HG03378 (cell line): Measurements from ENCODE around the gene CSNK2B.

Source experiments
- ATAC-seq: cut with Tn5 transposase; IDR thresholded peaks from one replicate; pipeline ENCODE4 v1.9.1; 2021; ENCODE audit warnings: mild to moderate bottlenecking, moderate library complexity; ENCODE audit not compliant: unreplicated experiment

CSNK2B gene

DNA sequence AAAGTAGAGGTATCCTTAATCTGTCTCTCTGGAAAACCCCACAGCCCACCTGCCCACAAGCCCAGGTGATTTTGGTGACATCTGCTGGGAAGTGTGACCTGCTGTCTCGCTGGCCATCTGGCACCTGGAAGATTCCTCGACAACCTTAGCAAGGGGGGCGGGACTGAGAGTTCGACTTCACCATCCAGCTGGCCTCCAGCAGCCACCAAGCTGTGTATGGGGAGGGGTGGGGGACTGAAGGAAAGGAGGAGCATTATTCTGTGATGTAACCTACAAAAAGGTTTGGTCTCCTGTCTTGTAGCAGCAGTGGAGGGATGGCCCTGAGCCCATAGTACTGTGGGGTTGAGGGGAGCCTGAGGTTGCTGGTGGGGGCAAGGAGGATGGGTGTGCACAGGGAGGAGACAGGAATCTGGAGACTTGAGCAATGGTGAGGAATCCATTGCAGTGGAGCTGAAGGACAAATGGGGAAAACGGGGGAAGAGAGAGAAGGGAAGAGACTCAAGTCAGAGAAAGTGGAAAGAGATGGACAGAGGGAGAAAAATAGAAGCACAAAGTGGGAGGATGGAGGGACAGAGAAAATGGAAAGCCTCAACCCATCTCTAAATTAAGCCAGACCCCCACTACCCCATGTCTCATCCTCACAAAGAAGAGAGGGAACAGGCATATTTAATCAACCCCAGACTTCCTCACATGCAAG is 44.8 kb downstream of the CSNK2B start:
- ATAC-seq, result no peak

DNA sequence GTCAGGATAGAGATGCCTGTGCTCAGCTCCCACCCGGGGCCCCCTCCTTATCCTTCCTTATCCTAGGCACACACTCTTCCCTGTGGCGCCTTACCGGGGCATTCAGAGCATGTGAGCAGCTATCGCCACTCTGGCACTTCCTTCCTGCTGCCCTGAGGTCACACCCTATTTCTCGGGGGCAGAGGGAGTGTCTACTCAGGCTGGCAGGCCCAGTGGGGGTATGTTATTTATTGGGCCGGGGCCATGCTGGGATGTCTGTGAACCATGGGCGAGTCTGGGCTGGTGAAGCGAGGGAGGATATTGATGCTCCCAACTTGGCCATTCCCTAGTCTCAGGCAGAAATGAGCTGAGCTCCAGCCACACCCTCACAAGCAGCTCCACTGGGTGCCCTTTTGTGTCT is 45.4 kb downstream of the CSNK2B start:
- ATAC-seq, result no peak

DNA sequence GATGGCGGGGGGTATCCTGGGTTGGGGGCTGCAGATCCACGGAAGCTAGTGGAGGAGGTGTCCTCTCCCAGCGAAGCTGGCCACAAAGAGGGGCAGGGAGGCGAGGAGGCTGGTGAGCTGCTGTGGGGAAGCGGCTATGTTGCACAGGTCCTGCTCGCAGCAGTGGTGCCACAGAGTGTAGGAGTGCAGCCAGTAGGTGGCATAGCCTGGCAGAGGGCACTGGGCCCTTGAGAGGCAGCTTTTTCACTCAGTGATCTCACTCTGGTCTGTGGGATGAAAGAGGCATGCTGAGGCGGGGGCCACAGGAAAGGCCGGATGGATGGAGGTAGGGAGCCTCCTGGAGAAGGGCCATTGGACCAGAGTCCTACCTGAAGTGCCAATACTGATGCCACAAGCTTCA is 46.4 kb downstream of the CSNK2B start:
- no peak for ATAC-seq

DNA sequence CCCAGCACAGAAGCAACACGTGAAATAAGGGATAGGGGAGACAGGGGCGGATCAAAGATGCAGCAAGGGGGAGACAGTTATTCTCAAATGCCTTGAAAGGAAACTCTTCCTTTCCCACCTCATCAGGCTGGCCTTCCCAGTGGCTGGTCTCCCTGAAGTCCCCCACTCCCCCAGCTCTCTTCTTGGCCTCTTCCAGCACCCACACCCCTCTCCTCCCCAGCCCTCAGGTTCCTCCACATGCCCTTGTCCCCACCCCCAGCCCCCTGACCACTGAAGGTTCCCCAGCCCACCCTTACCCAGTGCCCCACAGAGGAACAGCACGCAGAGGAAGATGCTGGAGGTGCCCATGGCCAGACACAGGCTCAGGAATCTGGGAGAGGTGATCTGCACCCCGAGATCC is 47.6 kb downstream of the CSNK2B start:
- ATAC-seq, result no peak

DNA sequence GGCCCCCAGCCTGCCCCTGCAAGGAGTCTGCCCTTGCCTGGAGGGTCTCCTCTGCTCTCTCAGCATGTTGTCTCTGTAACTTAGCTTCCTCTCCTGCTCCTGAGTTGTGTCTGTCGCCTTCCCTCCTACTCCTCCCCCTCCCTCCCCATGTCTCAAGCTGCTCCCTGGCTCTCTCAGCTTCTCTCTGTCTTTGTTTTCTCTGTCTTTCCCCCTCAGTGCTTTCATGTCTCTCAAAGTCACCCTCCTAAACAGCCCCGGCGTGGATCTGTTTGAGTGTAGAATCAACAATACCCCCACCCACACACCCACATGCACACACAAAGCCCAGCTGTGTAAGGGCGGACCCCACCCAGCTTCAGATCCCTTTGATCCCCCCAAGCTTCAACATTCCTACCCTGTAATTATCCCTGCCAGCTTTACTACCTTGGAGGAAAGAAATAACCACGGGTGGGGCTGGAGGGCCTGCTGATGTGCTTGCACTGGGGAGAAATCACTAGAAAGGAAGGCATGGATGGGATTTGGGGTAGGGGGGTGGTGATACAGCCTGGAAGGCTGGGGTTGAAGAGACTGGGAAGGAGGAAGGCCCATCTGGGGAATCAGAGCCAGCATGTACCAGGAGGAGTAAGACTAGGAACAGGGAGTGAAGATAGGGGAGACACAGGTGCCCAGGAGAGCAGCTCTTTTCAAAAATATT is 48.3 kb downstream of the CSNK2B start:
- no peak for ATAC-seq

DNA sequence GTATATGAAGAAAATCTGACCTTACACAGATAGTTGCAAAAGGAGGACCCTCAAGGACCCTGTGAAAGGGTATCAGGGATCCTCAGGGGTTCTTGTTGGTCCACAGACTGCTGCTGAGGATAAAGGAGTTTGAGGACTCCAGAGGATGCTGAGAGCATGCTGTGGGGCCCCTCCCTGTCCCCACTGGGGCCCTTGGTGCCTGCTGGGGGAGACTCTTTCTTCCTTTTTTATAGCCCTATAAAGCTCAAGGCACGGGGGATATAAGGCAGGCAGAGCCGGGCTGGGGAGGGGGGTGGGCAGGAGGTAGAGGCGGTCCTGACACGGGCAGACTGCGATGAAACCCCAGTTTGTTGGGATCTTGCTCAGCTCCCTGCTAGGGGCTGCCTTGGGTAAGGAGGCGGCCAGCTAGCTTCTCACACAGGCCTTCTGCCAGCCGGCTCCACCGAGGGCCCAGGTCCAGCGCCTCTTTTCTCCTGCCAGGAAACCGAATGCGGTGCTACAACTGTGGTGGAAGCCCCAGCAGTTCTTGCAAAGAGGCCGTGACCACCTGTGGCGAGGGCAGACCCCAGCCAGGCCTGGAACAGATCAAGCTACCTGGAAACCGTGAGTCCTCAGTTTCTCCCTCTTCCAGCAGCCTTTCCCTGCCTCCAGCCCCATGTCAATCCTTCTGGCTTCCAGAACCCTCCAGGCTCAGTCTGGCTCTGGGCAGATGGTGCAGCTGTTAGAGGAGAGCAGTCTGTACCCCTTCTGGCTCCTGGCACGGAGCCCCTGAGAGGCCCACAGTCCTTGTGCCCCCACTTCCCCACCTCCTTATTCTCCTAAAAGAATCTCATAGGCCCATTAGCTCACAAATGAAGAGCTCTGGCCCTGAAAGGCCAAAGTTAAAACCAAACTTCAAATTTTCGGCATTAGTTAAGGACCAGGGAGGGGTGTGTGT is 49.4 kb downstream of the CSNK2B start, which contains the start of gene LY6G6D:
LY6G6D (plus strand) TSS at position 327 of the 937 bp plus-strand sequence; CDS start at position 335, 8 bp downstream.
- ATAC-seq, result no peak

DNA sequence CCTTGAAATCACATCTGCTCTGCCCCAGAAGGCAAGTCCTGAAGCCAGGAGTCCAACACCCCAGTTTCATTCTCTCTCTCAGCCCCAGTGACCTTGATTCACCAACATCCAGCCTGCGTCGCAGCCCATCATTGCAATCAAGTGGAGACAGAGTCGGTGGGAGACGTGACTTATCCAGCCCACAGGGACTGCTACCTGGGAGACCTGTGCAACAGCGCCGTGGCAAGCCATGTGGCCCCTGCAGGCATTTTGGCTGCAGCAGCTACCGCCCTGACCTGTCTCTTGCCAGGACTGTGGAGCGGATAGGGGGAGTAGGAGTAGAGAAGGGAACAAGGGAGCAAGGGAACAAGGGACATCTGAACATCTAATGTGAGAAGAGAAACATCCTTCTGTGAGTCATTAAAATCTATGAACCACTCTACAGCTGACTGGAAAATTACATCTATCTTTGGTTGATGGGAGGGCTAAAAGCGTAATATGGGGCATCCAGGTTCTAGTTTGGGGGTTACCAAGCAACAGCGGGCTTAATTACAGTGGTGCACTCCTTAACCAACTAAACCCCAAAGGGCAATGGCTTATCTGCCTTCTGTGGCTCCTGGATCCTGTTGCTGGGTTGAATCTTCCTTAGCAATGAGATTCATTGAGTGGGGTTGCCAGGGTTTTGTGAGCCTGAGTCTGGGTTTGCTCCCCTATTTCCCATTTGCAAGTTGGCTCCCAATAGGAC is 51.8 kb downstream of the CSNK2B start:
- no peak for ATAC-seq

DNA sequence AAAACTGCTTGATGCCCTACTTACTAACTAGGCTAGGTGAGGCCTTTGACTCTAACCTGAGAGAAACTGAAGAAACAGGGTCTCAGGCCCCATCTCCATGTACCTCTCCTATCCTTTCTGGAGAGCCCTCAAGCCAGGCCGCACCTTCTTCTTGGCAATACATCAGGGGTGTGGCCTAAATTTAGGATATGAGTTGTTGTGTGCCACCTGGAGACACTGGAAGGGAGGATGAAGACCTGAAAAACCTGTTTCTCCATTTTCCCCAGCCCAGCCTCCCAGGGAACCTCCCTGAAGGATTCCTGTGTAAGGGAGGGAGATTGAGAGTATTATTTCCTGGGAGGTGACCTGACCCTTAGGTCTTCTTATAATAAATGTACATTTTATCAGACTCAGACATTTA is 52.4 kb downstream of the CSNK2B start:
- no peak for ATAC-seq

DNA sequence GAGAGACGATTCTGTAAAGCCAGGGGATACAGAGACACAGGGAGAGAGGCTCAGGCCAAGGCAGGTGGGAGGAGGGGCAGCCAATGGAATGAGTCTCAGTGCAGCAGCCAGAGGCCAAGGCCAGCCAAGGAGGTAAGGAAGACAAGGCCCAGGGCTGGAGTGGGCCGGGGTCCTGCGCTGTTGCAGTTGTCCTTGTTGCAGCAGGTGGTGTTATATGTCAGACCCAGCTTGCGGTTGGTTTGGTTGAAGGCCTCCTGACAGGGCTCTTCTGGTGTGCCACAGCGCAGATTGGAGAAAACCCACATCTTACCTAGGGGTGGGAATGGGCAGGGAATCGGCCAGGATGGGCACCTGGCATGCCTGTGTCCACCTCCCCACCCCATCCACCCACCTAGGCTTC is 53.1 kb downstream of the CSNK2B start:
- no peak for ATAC-seq
